ENCODE data around the gene ATP9B.

DNA sequence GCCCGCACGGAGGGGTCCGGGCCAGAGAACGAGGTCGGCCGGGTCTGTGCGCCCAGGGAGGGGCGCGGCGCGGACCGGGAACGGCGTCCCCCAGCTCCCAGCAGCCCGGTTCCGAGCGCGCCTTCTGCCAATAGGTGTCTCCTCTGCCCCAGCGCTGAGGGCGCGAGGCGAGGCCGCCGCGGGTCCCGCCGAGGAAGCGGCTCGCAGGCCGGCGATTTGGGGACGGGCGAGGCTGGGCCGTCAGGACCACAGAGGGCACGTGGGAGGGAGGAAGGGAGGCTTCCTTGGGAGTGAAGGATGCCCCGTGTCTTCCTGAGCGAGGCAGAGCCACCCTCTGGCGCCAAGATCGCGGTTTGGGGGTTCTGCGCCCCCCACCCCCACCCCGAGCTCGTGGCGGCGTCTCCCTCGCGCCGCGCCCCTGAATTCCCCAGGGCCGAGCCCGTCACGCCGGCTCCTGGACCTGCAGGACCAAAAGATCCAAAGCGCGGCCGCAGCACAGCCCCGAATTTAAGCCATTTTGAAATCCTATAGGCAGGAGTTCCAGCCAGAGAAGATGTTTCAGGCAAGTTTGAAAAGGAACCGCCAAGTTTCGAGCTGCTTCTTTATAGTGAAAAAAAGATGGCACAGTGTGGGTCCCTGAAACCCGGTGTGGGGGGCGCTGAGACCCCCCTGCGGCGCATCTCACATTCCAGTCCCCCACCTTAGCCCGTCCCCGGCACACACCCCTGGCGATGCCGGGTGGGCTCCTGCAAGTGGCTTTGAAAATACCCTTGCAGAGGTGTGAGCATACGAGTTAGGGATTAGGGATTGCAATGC lies 327.4 kb downstream of the ATP9B start:
- TF ChIP-seq POLR2A (IDR thresholded peaks at IDR 0.05) = no peak
- TF ChIP-seq, protein P1, sequence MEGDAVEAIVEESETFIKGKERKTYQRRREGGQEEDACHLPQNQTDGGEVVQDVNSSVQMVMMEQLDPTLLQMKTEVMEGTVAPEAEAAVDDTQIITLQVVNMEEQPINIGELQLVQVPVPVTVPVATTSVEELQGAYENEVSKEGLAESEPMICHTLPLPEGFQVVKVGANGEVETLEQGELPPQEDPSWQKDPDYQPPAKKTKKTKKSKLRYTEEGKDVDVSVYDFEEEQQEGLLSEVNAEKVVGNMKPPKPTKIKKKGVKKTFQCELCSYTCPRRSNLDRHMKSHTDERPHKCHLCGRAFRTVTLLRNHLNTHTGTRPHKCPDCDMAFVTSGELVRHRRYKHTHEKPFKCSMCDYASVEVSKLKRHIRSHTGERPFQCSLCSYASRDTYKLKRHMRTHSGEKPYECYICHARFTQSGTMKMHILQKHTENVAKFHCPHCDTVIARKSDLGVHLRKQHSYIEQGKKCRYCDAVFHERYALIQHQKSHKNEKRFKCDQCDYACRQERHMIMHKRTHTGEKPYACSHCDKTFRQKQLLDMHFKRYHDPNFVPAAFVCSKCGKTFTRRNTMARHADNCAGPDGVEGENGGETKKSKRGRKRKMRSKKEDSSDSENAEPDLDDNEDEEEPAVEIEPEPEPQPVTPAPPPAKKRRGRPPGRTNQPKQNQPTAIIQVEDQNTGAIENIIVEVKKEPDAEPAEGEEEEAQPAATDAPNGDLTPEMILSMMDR (IDR thresholded peaks at IDR 0.05) = peak in 1 of 4 experiments; percentile 21
- no peak for TF ChIP-seq POLR2AphosphoS5 (IDR thresholded peaks at IDR 0.05)

All from sigmoid colon (tissue), 4 donors.